Measurements from ENCODE around the gene ITM2B.

GRCh38 chr13:48233046-48233888 is at the start of gene ITM2B:
- peak; percentile 41 to 68 (median 60) for TF ChIP-seq CTCF (IDR thresholded peaks at IDR 0.05)
- peak; percentile 66 to 88 for TF ChIP-seq POLR2A (IDR thresholded peaks at IDR 0.05)
- peak in 1 of 2 donors; percentile 86 for TF ChIP-seq EP300 (IDR thresholded peaks at IDR 0.05)

Data from tibial nerve (tissue), 4 donors.